H9 (cell line): ENCODE results near the gene CD300A. TPM values are rescaled to one million over a fixed set of nuclear protein-coding genes. Genes with fewer than 3 reads are reported as not detected.

Source experiments
- DNase-seq: peaks from one replicate; pipeline ENCODE4 v3.0.0-alpha.2; 2017
- H2AFZ ChIP-seq: one replicate; pipeline ENCODE4 v1.6.1; 2013; ENCODE audit warnings: mild to moderate bottlenecking, low read length, control low read depth, moderate library complexity
- H2AK5ac ChIP-seq: 2 replicates; pipeline ENCODE4 v1.6.1; 2013; ENCODE audit warnings: low read length, control low read depth, mixed read lengths; ENCODE audit not compliant: insufficient read length
- H2BK120ac ChIP-seq: one replicate; pipeline ENCODE4 v1.6.1; 2013; ENCODE audit warnings: low read depth, mild to moderate bottlenecking, low read length, control low read depth, inconsistent platforms; ENCODE audit not compliant: poor library complexity, severe bottlenecking
- H2BK12ac ChIP-seq: 2 replicates; pipeline ENCODE4 v1.6.1; 2013; ENCODE audit warnings: low read length, control low read depth, mixed read lengths, low read depth; ENCODE audit not compliant: insufficient read length
- H2BK15ac ChIP-seq: 2 replicates; pipeline ENCODE4 v1.6.1; 2013; ENCODE audit warnings: low read depth, low read length, control low read depth
- H2BK20ac ChIP-seq: one replicate; pipeline ENCODE4 v1.6.1; 2013; ENCODE audit warnings: low read depth, mild to moderate bottlenecking, low read length, control low read depth, inconsistent platforms; ENCODE audit not compliant: poor library complexity, severe bottlenecking
- H2BK5ac ChIP-seq: 2 replicates; pipeline ENCODE4 v1.6.1; 2013; ENCODE audit warnings: low read length, control low read depth, mixed read lengths; ENCODE audit not compliant: insufficient read length
- H3K14ac ChIP-seq: 2 replicates; pipeline ENCODE4 v1.6.1; 2013; ENCODE audit warnings: low read length, control low read depth; ENCODE audit not compliant: insufficient read depth
- H3K18ac ChIP-seq: 2 replicates; pipeline ENCODE4 v1.6.1; 2013; ENCODE audit warnings: low read depth, mild to moderate bottlenecking, mixed read lengths, low read length, control low read depth; ENCODE audit not compliant: insufficient read length
- H3K23ac ChIP-seq: 2 replicates; pipeline ENCODE4 v1.6.1; 2013; ENCODE audit warnings: low read length, control low read depth, mixed read lengths, low read depth; ENCODE audit not compliant: insufficient read length
- H3K23me2 ChIP-seq: 2 replicates; pipeline ENCODE4 v1.6.1; 2013; ENCODE audit warnings: low read depth, mild to moderate bottlenecking, mixed read lengths, low read length, control low read depth; ENCODE audit not compliant: insufficient read length, poor library complexity, severe bottlenecking
- H3K27ac ChIP-seq: 2 replicates; pipeline ENCODE4 v1.5.1; 2013; ENCODE audit warnings: low read length, control low read depth, mixed read lengths, low read depth; ENCODE audit not compliant: insufficient read length
- H3K27me3 ChIP-seq: 2 replicates; pipeline ENCODE4 v1.6.1; 2013; ENCODE audit warnings: low read length, control low read depth, inconsistent platforms; ENCODE audit not compliant: insufficient read depth
- H3K4ac ChIP-seq: 2 replicates; pipeline ENCODE4 v1.6.1; 2013; ENCODE audit warnings: low read depth, mild to moderate bottlenecking, control low read depth, inconsistent platforms, low read length, moderate library complexity
- H3K4me1 ChIP-seq: 2 replicates; pipeline ENCODE4 v1.6.1; 2013; ENCODE audit warnings: low read length, control low read depth, inconsistent platforms; ENCODE audit not compliant: insufficient read depth
- H3K4me2 ChIP-seq: 2 replicates; pipeline ENCODE4 v1.6.1; 2013; ENCODE audit warnings: low read length, control low read depth, mixed read lengths; ENCODE audit not compliant: insufficient read length, insufficient read depth
- H3K56ac ChIP-seq: 2 replicates; pipeline ENCODE4 v1.6.1; 2013; ENCODE audit warnings: low read depth, mild to moderate bottlenecking, mixed read lengths, low read length, control low read depth; ENCODE audit not compliant: insufficient read length
- H3K79me1 ChIP-seq: 2 replicates; pipeline ENCODE4 v1.6.1; 2013; ENCODE audit warnings: low read depth, mild to moderate bottlenecking, moderate library complexity, low read length, control low read depth, inconsistent platforms; ENCODE audit not compliant: insufficient read depth, poor library complexity, severe bottlenecking
- H3K79me2 ChIP-seq: 2 replicates; pipeline ENCODE4 v1.6.1; 2013; ENCODE audit warnings: low read length, control low read depth, inconsistent platforms; ENCODE audit not compliant: insufficient read depth
- H3K9ac ChIP-seq: 2 replicates; pipeline ENCODE4 v1.6.1; 2013; ENCODE audit warnings: low read length, control low read depth, mixed read lengths; ENCODE audit not compliant: insufficient read length; ENCODE audit errors: extremely low read depth
- H3K9me3 ChIP-seq: one replicate; pipeline ENCODE4 v1.6.1; 2013; ENCODE audit warnings: low read depth, low read length, inconsistent platforms; ENCODE audit not compliant: control insufficient read depth
- H3T11ph ChIP-seq: one replicate; pipeline ENCODE4 v1.6.1; 2013; ENCODE audit warnings: mild to moderate bottlenecking, low read length, control low read depth, inconsistent platforms
- H4K20me1 ChIP-seq: one replicate; pipeline ENCODE4 v1.6.1; 2013; ENCODE audit not compliant: control insufficient read depth, insufficient read length, insufficient read depth
- H4K5ac ChIP-seq: 2 replicates; pipeline ENCODE4 v1.6.1; 2013; ENCODE audit warnings: low read depth, mild to moderate bottlenecking, mixed read lengths, low read length, control low read depth; ENCODE audit not compliant: insufficient read length
- H4K8ac ChIP-seq: replicated peaks from 2 replicates; pipeline ENCODE4 v1.6.1; 2013; ENCODE audit warnings: low read length, control low read depth, mixed read lengths, low read depth; ENCODE audit not compliant: insufficient read length
- H4K91ac ChIP-seq: 2 replicates; pipeline ENCODE4 v1.6.1; 2013; ENCODE audit warnings: low read depth, mild to moderate bottlenecking, moderate library complexity, mixed read lengths, low read length, control low read depth; ENCODE audit not compliant: insufficient read length
- H3K27ac Mint-ChIP-seq, 3 experiments: 2 replicates in 2 of 3; 3 replicates in 1 of 3; pipeline ENCODE4 v1.8.0; 2020 to 2021; ENCODE audit warnings: mixed read lengths in 3 of 3, mild to moderate bottlenecking in 1 of 3, moderate library complexity in 1 of 3
- H3K27me3 Mint-ChIP-seq: 2 replicates; pipeline ENCODE4 v1.8.0; 2021; ENCODE audit warnings: low read depth, mild to moderate bottlenecking, moderate library complexity, mixed read lengths
- H3K36me3 Mint-ChIP-seq, 3 experiments: 2 replicates in 2 of 3; 3 replicates in 1 of 3; pipeline ENCODE4 v1.8.0; 2020 to 2021; ENCODE audit warnings: low read depth in 3 of 3, mixed read lengths in 3 of 3; ENCODE audit not compliant: insufficient read depth in 1 of 3
- H3K4me1 Mint-ChIP-seq, 2 experiments: 2 replicates each; pipeline ENCODE4 v1.8.0; 2020; ENCODE audit warnings: mixed read lengths in 2 of 2
- H3K4me3 Mint-ChIP-seq, 2 experiments: 2 replicates in 1 of 2; 3 replicates in 1 of 2; pipeline ENCODE4 v1.8.0; 2020 to 2021; ENCODE audit warnings: mild to moderate bottlenecking in 2 of 2, mixed read lengths in 2 of 2, moderate library complexity in 1 of 2
- H3K9me3 Mint-ChIP-seq, 2 experiments: 2 replicates in 1 of 2; 3 replicates in 1 of 2; pipeline ENCODE4 v1.8.0; 2020; ENCODE audit warnings: mild to moderate bottlenecking in 2 of 2, mixed read lengths in 2 of 2, moderate library complexity in 1 of 2
- CTCF ChIP-seq: fragments of 200-600 bp; sonication (generic); conservative IDR thresholded peaks from 3 replicates; pipeline ENCODE4 v1.8.0; 2021; ENCODE audit warnings: antibody characterized with exemption, mild to moderate bottlenecking
- WGBS: extraction: QIAGEN DNeasy Blood & Tissue Kit; methylation state at CpG from one replicate; pipeline ENCODE4 v1.1.7; 2013; ENCODE audit warnings: missing lambda C conversion rate, low lambda C conversion rate, mixed read lengths; ENCODE audit not compliant: insufficient read length; ENCODE audit errors: extremely low coverage; 5-methylcytosine and 5-hydroxymethylcytosine counted together
- total RNA-seq: library from RNA; stranded (reverse); gene quantifications from 2 replicates; pipeline ENCODE4 v1.2.1, GENCODE V29; 2021

CD300A gene
- total RNA-seq, 1 experiment from 2014 or later: not detected

GRCh38 chr17:74433421-74434121 is 32.9 kb upstream of the CD300A start:
- H2BK15ac ChIP-seq: no peak overlapping the region; the same call in 1 of the 2 replicates
- no peak overlapping the region for H3K4ac ChIP-seq
- no peak overlapping the region for H3T11ph ChIP-seq
- H2BK12ac ChIP-seq: no peak overlapping the region
- H4K8ac ChIP-seq: no peak overlapping the region
- H3K56ac ChIP-seq: no peak overlapping the region
- H2BK5ac ChIP-seq: no peak overlapping the region
- TF ChIP-seq CTCF: no peak
- H3K36me3 Mint-ChIP-seq: peaks cover 0 to 10% (median 2%) of the 10 kb centered on the region in 3 experiments; a peak in 4 of 7 replicates
- no CpG with 5 or more reads among the region's 17 CpGs for WGBS
- H3K9me3 ChIP-seq: no peaks in the 10 kb centered on the region
- peak overlapping the region; percentile 60 for H3K4me2 ChIP-seq
- peak overlapping the region; percentile 6; the same call in 1 of the 2 replicates for H3K14ac ChIP-seq
- peak overlapping the region; percentile 70 to 88 for H3K4me3 Mint-ChIP-seq
- H3K27ac Mint-ChIP-seq: peak overlapping the region in 2 of 3 experiments; percentile 56 to 77; a peak in 2 of 7 replicates
- peaks cover 27% of the 10 kb centered on the region for H3K23me2 ChIP-seq
- peaks cover 25 to 45% of the 10 kb centered on the region in 2 experiments for H3K4me1 Mint-ChIP-seq
- H2AK5ac ChIP-seq: no peak overlapping the region
- peaks cover 5% of the 10 kb centered on the region; the same call in 1 of the 2 replicates for H3K4me1 ChIP-seq
- peak overlapping the region; percentile 50 for H3K18ac ChIP-seq
- no peak overlapping the region for H3K9ac ChIP-seq
- no peaks in the 10 kb centered on the region for H3K79me2 ChIP-seq
- no peak overlapping the region for H2BK20ac ChIP-seq
- no peaks in the 10 kb centered on the region for H3K79me1 ChIP-seq
- no peak overlapping the region for H2BK120ac ChIP-seq
- no peak overlapping the region for H3K27ac ChIP-seq
- no peaks in the 10 kb centered on the region for H4K20me1 ChIP-seq
- H4K5ac ChIP-seq: no peak overlapping the region
- H3K23ac ChIP-seq: no peak overlapping the region
- no peak overlapping the region for H2AFZ ChIP-seq
- H4K91ac ChIP-seq: no peak overlapping the region
- DNase-seq: peak; percentile 75
- H3K9me3 Mint-ChIP-seq: peaks cover 2 to 6% of the 10 kb centered on the region in 2 experiments; a peak in 4 of 5 replicates
- H3K27me3 ChIP-seq: peaks cover 3% of the 10 kb centered on the region
- H3K27me3 Mint-ChIP-seq: peaks cover 72% of the 10 kb centered on the region
